NCI-H2107 treated with DMSO at 0.1 percent for 48 hours (cell line): Measurements from ENCODE around the gene DMD.
"Not testable (repeated sequence)": the region's sequence is repeated elsewhere in the genome, so short reads cannot be mapped to it uniquely, and the experiment has no call there.

ENCODE experiments used
- DNase-seq: peaks from one replicate; lab custom pipeline; 2025; ENCODE audit not compliant: unreplicated experiment; lab: John Stamatoyannopoulos, UW

The DMD gene

GRCh38 chrX:32644476-32645245, 566.7 kb downstream of the DMD start:
- no peak for DNase-seq

GRCh38 chrX:32642283-32642682, 569.1 kb downstream of the DMD start:
- no peak for DNase-seq

- no peak for DNase-seq
Measured at GRCh38 chrX:32618154-32618553, 593.2 kb downstream of the DMD start.

- no peak for DNase-seq
Measured at GRCh38 chrX:32614707-32615106, 596.6 kb downstream of the DMD start.

- no peak for DNase-seq
Measured at GRCh38 chrX:32599156-32599555, 612.2 kb downstream of the DMD start.

- no peak for DNase-seq
Measured at GRCh38 chrX:32598707-32599106, 612.6 kb downstream of the DMD start.

- DNase-seq = no peak
Measured at GRCh38 chrX:32597777-32598176, 613.6 kb downstream of the DMD start.

- DNase-seq = no peak
Measured at GRCh38 chrX:32592786-32593185, 618.6 kb downstream of the DMD start.

GRCh38 chrX:32591589-32591988, 619.8 kb downstream of the DMD start:
- DNase-seq = no peak

GRCh38 chrX:32582729-32583128, 628.6 kb downstream of the DMD start:
- no peak for DNase-seq

GRCh38 chrX:32576885-32577284, 634.5 kb downstream of the DMD start:
- no peak for DNase-seq

GRCh38 chrX:32572644-32573043, 638.7 kb downstream of the DMD start:
- no peak for DNase-seq

- no peak for DNase-seq
Measured at GRCh38 chrX:32571579-32571978, 639.8 kb downstream of the DMD start.

- no peak for DNase-seq
Measured at GRCh38 chrX:32562261-32562660, 649.1 kb downstream of the DMD start.

GRCh38 chrX:32545101-32545500, 666.2 kb downstream of the DMD start:
- no peak for DNase-seq

GRCh38 chrX:32538554-32538953, 672.8 kb downstream of the DMD start:
- DNase-seq = no peak

GRCh38 chrX:32533848-32534247, 677.5 kb downstream of the DMD start:
- DNase-seq = no peak

- DNase-seq = no peak
Measured at GRCh38 chrX:32532262-32532661, 679.1 kb downstream of the DMD start.

- peak; percentile 30 for DNase-seq
Measured at GRCh38 chrX:32530802-32531403, 680.4 kb downstream of the DMD start.

- DNase-seq = not testable (repeated sequence)
Measured at GRCh38 chrX:32528451-32528850, 682.9 kb downstream of the DMD start.

GRCh38 chrX:32525234-32525633, 686.1 kb downstream of the DMD start:
- DNase-seq = no peak

GRCh38 chrX:32524385-32524784, 687.0 kb downstream of the DMD start:
- DNase-seq = no peak

- no peak for DNase-seq
Measured at GRCh38 chrX:32520789-32521188, 690.6 kb downstream of the DMD start.
